Smooth muscle cell (in vitro differentiated cells): ENCODE results near the gene SHE. TPM values are rescaled to one million over a fixed set of nuclear protein-coding genes. Genes with fewer than 3 reads are reported as not detected.
A peak's percentile ranks its signal among the peaks of the same experiment; 100 is the strongest.

Experiments
- DNase-seq: peaks from one replicate; lab custom pipeline; 2025; ENCODE audit not compliant: unreplicated experiment; lab: John Stamatoyannopoulos, UW
- H2AFZ ChIP-seq: fragments of 200-600 bp; sonication (generic); 2 replicates; pipeline ENCODE4 v1.6.0; 2016; ENCODE audit warnings: antibody characterized with exemption, low read depth, mild to moderate bottlenecking
- H3F3A ChIP-seq: fragments of 200-600 bp; sonication (generic); 2 replicates; pipeline ENCODE4 v1.6.0; 2017; ENCODE audit warnings: antibody characterized with exemption, low read depth
- H3K27ac ChIP-seq: fragments of 200-600 bp; sonication (generic); 2 replicates; pipeline ENCODE4 v1.5.1; 2016; ENCODE audit warnings: low read depth, mild to moderate bottlenecking
- H3K27me3 ChIP-seq: fragments of 200-600 bp; sonication (generic); 2 replicates; pipeline ENCODE4 v1.6.1; 2016; ENCODE audit warnings: low read depth, mild to moderate bottlenecking
- H3K36me3 ChIP-seq: fragments of 200-600 bp; sonication (generic); 2 replicates; pipeline ENCODE4 v1.5.1; 2016; ENCODE audit warnings: low read depth
- H3K4me1 ChIP-seq: fragments of 200-600 bp; sonication (generic); 2 replicates; pipeline ENCODE4 v1.5.1; 2016; ENCODE audit warnings: low read depth
- H3K4me2 ChIP-seq: fragments of 200-600 bp; sonication (generic); 2 replicates; pipeline ENCODE4 v1.6.0; 2016; ENCODE audit warnings: mild to moderate bottlenecking
- H3K4me3 ChIP-seq: fragments of 200-600 bp; sonication (generic); 2 replicates; pipeline ENCODE4 v1.5.1; 2016; ENCODE audit warnings: mild to moderate bottlenecking
- H3K79me2 ChIP-seq: fragments of 200-600 bp; sonication (generic); 2 replicates; pipeline ENCODE4 v1.6.0; 2016; ENCODE audit warnings: low read depth, mild to moderate bottlenecking
- H3K9ac ChIP-seq: fragments of 200-600 bp; sonication (generic); 2 replicates; pipeline ENCODE4 v1.6.0; 2016; ENCODE audit warnings: low read depth
- H3K9me3 ChIP-seq: fragments of 200-600 bp; sonication (generic); replicated peaks from 2 replicates; pipeline ENCODE4 v1.5.1; 2016; ENCODE audit warnings: low read depth
- H4K20me1 ChIP-seq: fragments of 200-600 bp; sonication (generic); 2 replicates; pipeline ENCODE4 v1.6.0; 2016; ENCODE audit warnings: low read depth
- CTCF ChIP-seq: fragments of 200-600 bp; sonication (generic); IDR thresholded peaks from 2 replicates; pipeline ENCODE4 v1.5.1; 2017; ENCODE audit warnings: borderline replicate concordance, mild to moderate bottlenecking, antibody characterized with exemption; ENCODE audit not compliant: insufficient read depth, poor library complexity, severe bottlenecking
- WGBS: methylation state at CpG from one replicate; pipeline ENCODE4 v1.1.7; 2016; ENCODE audit warnings: low lambda C conversion rate; 5-methylcytosine and 5-hydroxymethylcytosine counted together
- polyA plus RNA-seq: library from polyadenylated mRNA; unstranded; fragments of >200 nt; fragmentation: Nextera tagmentation; extraction: Ambion mirVana; gene quantifications from 2 replicates; pipeline ENCODE4 v1.2.1, GENCODE V29; 2016
- total RNA-seq: library from RNA; depleted of rRNA; stranded (reverse); fragments of >200 nt; gene quantifications from 2 replicates; pipeline ENCODE4 v1.2.3, GENCODE V29; 2014

The SHE gene
- total RNA-seq (0.13 and 0.45 TPM in 2 replicates), polyA plus RNA-seq (0.39 and 0.72 TPM in 2 replicates)

DNA sequence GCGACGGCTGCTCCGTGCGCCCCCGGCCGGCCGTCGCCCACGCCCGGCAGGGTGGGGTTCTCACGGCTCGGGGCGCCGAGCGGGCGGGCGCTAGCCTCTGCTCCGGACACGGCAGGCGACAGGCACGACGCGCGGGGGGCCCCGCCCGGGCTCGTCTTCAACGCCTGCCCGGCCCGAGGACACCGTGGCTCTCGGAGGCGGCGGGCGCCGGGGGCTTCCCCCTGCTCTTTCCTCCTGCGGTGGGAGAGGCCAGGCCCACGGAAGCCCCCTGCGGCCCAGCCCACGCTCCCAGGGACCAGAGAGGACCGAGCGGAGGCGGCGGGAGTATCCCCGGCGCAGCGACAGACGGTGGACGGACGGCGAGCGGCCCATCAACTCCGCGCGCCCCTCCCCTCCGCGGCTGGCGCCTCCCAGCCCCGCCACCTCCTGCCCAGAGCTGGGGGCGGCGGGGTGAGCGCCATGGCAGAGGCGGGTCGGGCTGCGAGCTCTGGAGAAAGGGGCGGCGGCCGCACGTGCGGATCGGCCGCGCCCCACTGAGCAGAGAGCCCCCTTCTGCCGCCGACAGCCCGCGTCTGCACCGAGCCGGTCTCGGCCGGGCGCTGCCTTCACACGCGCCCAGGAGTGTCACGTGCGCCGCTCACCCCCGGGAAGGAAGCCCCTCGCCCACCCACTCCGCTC lies at the start of gene SHE, which contains the start of gene TDRD10:
SHE (minus strand) TSS at position 347 of the 678 bp plus-strand sequence. CDS start 386 bp downstream, outside the sequence.
TDRD10 (plus strand) TSS at position 154 of the 678 bp plus-strand sequence. CDS start 4,685 bp downstream, outside the sequence.
- no peaks in the 10 kb centered on the region for H3K9me3 ChIP-seq
- H3K9ac ChIP-seq, result no peak within 1 kb of the TSS
- peak within 1 kb of the TSS; percentile 44 for H3K4me3 ChIP-seq
- no peak for TF ChIP-seq CTCF
- H3K4me2 ChIP-seq, result peak within 1 kb of the TSS; percentile 84
- H3K27ac ChIP-seq, result no peak within 1 kb of the TSS
- no peak for DNase-seq
- H3K79me2 ChIP-seq, result no peaks in the 10 kb centered on the region
- H2AFZ ChIP-seq, result peak within 1 kb of the TSS; percentile 54
- no peaks in the 10 kb centered on the region for H4K20me1 ChIP-seq
- no peaks in the 10 kb centered on the region for H3F3A ChIP-seq
- 9% methylated on average over 46 of the region's 90 CpGs for WGBS
- H3K36me3 ChIP-seq, result no peaks in the 10 kb centered on the region
- peaks cover 5% of the 10 kb centered on the region for H3K4me1 ChIP-seq
- H3K27me3 ChIP-seq, result peaks cover 75% of the 10 kb centered on the region

GRCh38 chr1:154551474-154551873 lies 49.3 kb upstream of the SHE start:
- no peak overlapping the region for H3K27ac ChIP-seq
- peaks cover 7% of the 10 kb centered on the region for H3K36me3 ChIP-seq
- peaks cover 46% of the 10 kb centered on the region for H4K20me1 ChIP-seq
- peaks cover 3% of the 10 kb centered on the region for H3K4me1 ChIP-seq
- no peak overlapping the region for H3K4me3 ChIP-seq
- no peak overlapping the region for H3K9ac ChIP-seq
- no peaks in the 10 kb centered on the region for H3K27me3 ChIP-seq
- TF ChIP-seq CTCF, result no peak
- H3K9me3 ChIP-seq, result no peaks in the 10 kb centered on the region
- no peak for DNase-seq
- peaks cover 12% of the 10 kb centered on the region for H3F3A ChIP-seq
- H3K4me2 ChIP-seq, result no peak overlapping the region
- peaks cover 9% of the 10 kb centered on the region for H3K79me2 ChIP-seq
- WGBS, result 94% methylated on average over 4 of the region's 4 CpGs
- no peak overlapping the region for H2AFZ ChIP-seq

DNA sequence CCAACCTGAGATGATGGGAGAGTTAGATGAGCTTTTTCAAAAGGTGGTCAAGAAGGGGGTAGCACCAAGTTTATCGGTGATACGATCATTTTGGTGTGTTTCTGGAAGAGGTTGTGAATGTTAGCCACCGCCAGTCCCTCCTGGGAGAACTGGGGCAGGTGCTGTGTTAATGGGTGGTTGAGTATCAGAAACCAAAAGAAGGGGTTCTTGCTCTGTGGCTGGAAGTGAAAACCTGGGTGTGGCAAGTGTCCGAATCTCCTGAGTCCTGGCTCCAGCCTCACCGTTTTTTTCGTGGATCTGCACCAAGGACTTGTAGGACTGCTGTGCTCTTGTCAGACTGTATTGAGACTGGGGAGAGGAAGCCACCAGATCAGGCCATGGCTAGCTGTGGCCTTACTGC lies 48.4 kb upstream of the SHE start:
- H3K79me2 ChIP-seq, result peaks cover under 1% of the 10 kb centered on the region
- H3F3A ChIP-seq, result peaks cover 12% of the 10 kb centered on the region
- WGBS, result 83% methylated on average over 6 of the region's 6 CpGs
- no peaks in the 10 kb centered on the region for H3K27me3 ChIP-seq
- no peaks in the 10 kb centered on the region for H3K4me1 ChIP-seq
- no peak overlapping the region for H3K27ac ChIP-seq
- H4K20me1 ChIP-seq, result peaks cover 37% of the 10 kb centered on the region
- no peak overlapping the region for H2AFZ ChIP-seq
- no peak overlapping the region for H3K4me2 ChIP-seq
- no peak for TF ChIP-seq CTCF
- DNase-seq, result no peak
- no peak overlapping the region for H3K4me3 ChIP-seq
- H3K36me3 ChIP-seq, result peaks cover 7% of the 10 kb centered on the region
- no peak overlapping the region for H3K9ac ChIP-seq
- H3K9me3 ChIP-seq, result no peaks in the 10 kb centered on the region

GRCh38 chr1:154550070-154550469 lies 47.9 kb upstream of the SHE start:
- Histone ChIP-seq H3K27ac (no peak overlapping the region), H4K20me1 (peaks cover 32% of the 10 kb centered on the region), H3K9me3 (no peaks in the 10 kb centered on the region), H3K36me3 (peaks cover 7% of the 10 kb centered on the region), H3F3A (peaks cover 12% of the 10 kb centered on the region), H3K79me2 (no peaks in the 10 kb centered on the region), H3K4me1 (no peaks in the 10 kb centered on the region), H3K9ac (no peak overlapping the region), H2AFZ (no peak overlapping the region), H3K4me3 (no peak overlapping the region), H3K27me3 (no peaks in the 10 kb centered on the region), H3K4me2 (no peak overlapping the region)
- 90% methylated on average over 5 of the region's 5 CpGs for WGBS
- no peak for TF ChIP-seq CTCF
- DNase-seq, result no peak
